HepG2 (cell line): ENCODE measurements around the gene CNTD1. TPM values are rescaled to one million over a fixed set of nuclear protein-coding genes. Genes with fewer than 3 reads are reported as not detected.

ENCODE experiments used
- BORCS8-MEF2B ChIP-seq: sonication (generic); formaldehyde crosslinking; IDR thresholded peaks from 2 replicates; pipeline ENCODE4 v1.8.0; 2022; ENCODE audit warnings: mild to moderate bottlenecking, missing genetic modification reagents
- CREB1 ChIP-seq, 2 experiments: fragments of 450-650 bp in 1 of 2; IDR thresholded peaks; 2 replicates each; pipeline ENCODE4 v1.6.1; 2016 to 2017; ENCODE audit warnings: control low read depth in 1 of 2, mild to moderate bottlenecking in 1 of 2, missing compliant biosample characterization in 1 of 2, missing genetic modification characterization in 1 of 2
- FOSL2 ChIP-seq: sonication (generic); formaldehyde crosslinking; IDR thresholded peaks from 2 replicates; pipeline ENCODE4 v1.4.0; 2020; ENCODE audit warnings: missing genetic modification reagents
- IKZF4 ChIP-seq: sonication (generic); formaldehyde crosslinking; IDR thresholded peaks from 2 replicates; pipeline ENCODE4 v1.5.1; 2020; ENCODE audit warnings: borderline replicate concordance, mild to moderate bottlenecking, low read depth, missing genetic modification reagents; ENCODE audit errors: not compliant biosample characterization
- ISL2 ChIP-seq: sonication (generic); formaldehyde crosslinking; IDR thresholded peaks from 2 replicates; pipeline ENCODE4 v1.5.0; 2020; ENCODE audit warnings: missing genetic modification reagents
- MAZ ChIP-seq, 2 experiments: sonication (generic) in 1 of 2; formaldehyde crosslinking in 1 of 2; IDR thresholded peaks; 2 replicates each; pipeline versions ENCODE4 v1.5.0 to v1.6.1; 2012 to 2020; ENCODE audit warnings: low read depth in 2 of 2, mild to moderate bottlenecking in 2 of 2, borderline replicate concordance in 1 of 2, improper control_type of control experiment in 1 of 2, low read length in 1 of 2, missing genetic modification reagents in 1 of 2, moderate library complexity in 1 of 2
- MED1 ChIP-seq: sonication (generic); formaldehyde crosslinking; IDR thresholded peaks from 2 replicates; pipeline ENCODE4 v1.4.0; 2020; ENCODE audit warnings: missing genetic modification reagents
- MXI1 ChIP-seq: IDR thresholded peaks from 3 replicates; pipeline ENCODE4 v1.6.1; 2012; ENCODE audit warnings: low read depth, low read length, inconsistent platforms, borderline replicate concordance
- NCOR1 ChIP-seq: fragments of 200-600 bp; sonication (generic); IDR thresholded peaks from 2 replicates; pipeline ENCODE4 v1.7.0; 2017; ENCODE audit warnings: antibody characterized with exemption, low read length, borderline replicate concordance
- PAXIP1 ChIP-seq: sonication (generic); formaldehyde crosslinking; conservative IDR thresholded peaks from 2 replicates; pipeline ENCODE4 v1.4.0; 2020; ENCODE audit warnings: mild to moderate bottlenecking, missing genetic modification reagents, moderate library complexity
- SIN3A ChIP-seq: IDR thresholded peaks from 2 replicates; pipeline ENCODE4 v1.6.1; 2011; ENCODE audit warnings: low read depth, mild to moderate bottlenecking, control low read depth, low read length, borderline replicate concordance
- TMF1 ChIP-seq: sonication (generic); formaldehyde crosslinking; IDR thresholded peaks from 2 replicates; pipeline ENCODE4 v1.8.1; 2022; ENCODE audit warnings: low read depth, missing genetic modification reagents
- WIZ ChIP-seq: sonication (generic); formaldehyde crosslinking; IDR thresholded peaks from 2 replicates; pipeline ENCODE4 v1.5.1; 2020; ENCODE audit warnings: mild to moderate bottlenecking, missing genetic modification reagents
- ZBTB8A ChIP-seq: sonication (generic); formaldehyde crosslinking; IDR thresholded peaks from 2 replicates; pipeline ENCODE4 v1.4.0; 2020; ENCODE audit warnings: mild to moderate bottlenecking, low read depth, missing genetic modification reagents, borderline replicate concordance
- ZC3H4 ChIP-seq: sonication (generic); formaldehyde crosslinking; IDR thresholded peaks from 2 replicates; pipeline ENCODE4 v1.4.0; 2020; ENCODE audit warnings: missing genetic modification reagents, borderline replicate concordance
- ZNF17 ChIP-seq: sonication (generic); formaldehyde crosslinking; IDR thresholded peaks from 2 replicates; pipeline ENCODE4 v1.5.0; 2020; ENCODE audit warnings: mild to moderate bottlenecking, missing genetic modification reagents
- ZNF205 ChIP-seq: IDR thresholded peaks from 2 replicates; pipeline ENCODE4 v1.6.1; 2018; ENCODE audit warnings: missing biosample characterization, missing genetic modification reagents
- ZNF414 ChIP-seq: sonication (generic); formaldehyde crosslinking; IDR thresholded peaks from 2 replicates; pipeline ENCODE4 v1.5.0; 2020; ENCODE audit warnings: missing genetic modification reagents
- ZNF574 ChIP-seq: sonication (generic); formaldehyde crosslinking; IDR thresholded peaks from 2 replicates; pipeline ENCODE4 v1.4.0; 2020; ENCODE audit warnings: missing genetic modification reagents
- ZNF816 ChIP-seq: sonication (generic); formaldehyde crosslinking; IDR thresholded peaks from 2 replicates; pipeline ENCODE4 v1.8.0; 2022; ENCODE audit warnings: missing genetic modification reagents, mild to moderate bottlenecking, borderline replicate concordance
- polyA plus RNA-seq, 8 experiments: library from polyadenylated mRNA; depleted of rRNA in 3 of 8; stranded (reverse) in 7 of 8; unstranded in 1 of 8; fragments of >200 nt; fragmentation: Illumina TruSeq in 4 of 8; extraction: Trizol in 4 of 8; gene quantifications; 2 replicates each; pipeline versions ENCODE4 v1.2.1 to v1.2.3, GENCODE V29; 2011 to 2016; ENCODE audit warnings: low read depth in 4 of 8, missing spikeins in 1 of 8, mixed read lengths in 1 of 8; ENCODE audit not compliant: insufficient read depth in 1 of 8
- total RNA-seq, 5 experiments: library from RNA; depleted of rRNA; stranded (reverse); fragments of >200 nt; fragmentation: Illumina TruSeq; extraction: Trizol; gene quantifications; 2 replicates each; pipeline ENCODE4 v1.2.3, GENCODE V29; 2016; ENCODE audit warnings: low read depth in 1 of 5

Gene CNTD1
- total and polyA plus RNA-seq, 2 of the 13 experiments (the other 11 are each of a cell fraction or from before 2014, with no cell fraction given) = 0.11 to 0.15 TPM

GRCh38 chr17:42797067-42798007 lies 1.3 kb upstream of the CNTD1 start (continued):
- no peak for TF ChIP-seq CREB1 (IDR thresholded peaks at IDR 0.05)
- TF ChIP-seq CREB1 (CRISPR knock-in tag; IDR thresholded peaks at IDR 0.05) = peak; percentile 45; the same call in 1 of the 2 replicates
- 0 out of 2 replicates have a peak, but pooled peaks have one; percentile 64 for TF ChIP-seq ZBTB8A
- TF ChIP-seq ZNF205 = peak; percentile 20; the same call in 1 of the 2 replicates
- TF ChIP-seq WIZ (CRISPR knock-in tag) = 0 out of 2 replicates have a peak, but pooled peaks have one; percentile 17
- TF ChIP-seq FOSL2 = peak; percentile 38
- TF ChIP-seq ZNF574 (CRISPR knock-in tag) = peak; percentile 32
- TF ChIP-seq ZNF414 (CRISPR knock-in tag) = 0 out of 2 replicates have a peak, but pooled peaks have one; percentile 21
- TF ChIP-seq SIN3A = peak; percentile 42; the same call in 1 of the 2 replicates
- 0 out of 2 replicates have a peak, but pooled peaks have one; percentile 62 for TF ChIP-seq ZC3H4 (CRISPR knock-in tag)
- TF ChIP-seq NCOR1 = peak; percentile 41; the same call in 1 of the 2 replicates
- peak; percentile 52 for TF ChIP-seq PAXIP1 (CRISPR knock-in tag)
- 0 out of 2 replicates have a peak, but pooled peaks have one; percentile 33 for TF ChIP-seq ISL2
- TF ChIP-seq ZNF17 (CRISPR knock-in tag) = no peak
- 0 out of 2 replicates have a peak, but pooled peaks have one; percentile 27 for TF ChIP-seq BORCS8-MEF2B (CRISPR knock-in tag)
- TF ChIP-seq MAZ (IDR thresholded peaks at IDR 0.05; ENCODE audit: borderline replicate concordance, low read depth, low read length) = no peak
- 0 out of 2 replicates have a peak, but pooled peaks have one; percentile 43 for TF ChIP-seq MAZ (CRISPR knock-in tag; IDR thresholded peaks at IDR 0.05; ENCODE audit: low read depth)
- TF ChIP-seq MXI1 = peak; percentile 3; the same call in 1 of the 3 replicates
- TF ChIP-seq MED1 (CRISPR knock-in tag) = peak; percentile 57
- no peak for TF ChIP-seq ZNF816 (CRISPR knock-in tag)
- TF ChIP-seq IKZF4 = no peak
- no peak for TF ChIP-seq TMF1
